ENCODE measurements around the gene GPNMB.
"Not testable (repeated sequence)": the region's sequence is repeated elsewhere in the genome, so short reads cannot be mapped to it uniquely, and the experiment has no call there.

Gene GPNMB

GRCh38 chr7:23246555-23246954 lies at the start of gene GPNMB:
Gene GPNMB, plus strand, starts transcription at chr7:23246775. Its CDS starts 83 bp downstream, at chr7:23246858.
- in situ Hi-C loops (cut with MboI; ENCODE audit: low sequenced_read_pairs): no loop called here

- in situ Hi-C loops (cut with MboI; ENCODE audit: low sequenced_read_pairs): not testable (repeated sequence)
Observed at GRCh38 chr7:23197745-23198144, 48.8 kb upstream of the GPNMB start.

GRCh38 chr7:23200331-23200730 lies 46.2 kb upstream of the GPNMB start:
- in situ Hi-C loops (cut with MboI; ENCODE audit: low sequenced_read_pairs): no loop called here

GRCh38 chr7:23204241-23204640 lies 42.3 kb upstream of the GPNMB start:
- in situ Hi-C loops (cut with MboI; ENCODE audit: low sequenced_read_pairs): no loop called here

- in situ Hi-C loops (cut with MboI; ENCODE audit: low sequenced_read_pairs): no loop called here
Observed at GRCh38 chr7:23205577-23205908, 41.0 kb upstream of the GPNMB start.

- in situ Hi-C loops (cut with MboI; ENCODE audit: low sequenced_read_pairs): no loop called here
Observed at GRCh38 chr7:23205909-23206767, 40.4 kb upstream of the GPNMB start.

- in situ Hi-C loops (cut with MboI; ENCODE audit: low sequenced_read_pairs): no loop called here
Observed at GRCh38 chr7:23207021-23207420, 39.6 kb upstream of the GPNMB start.

GRCh38 chr7:23207884-23208283 lies 38.7 kb upstream of the GPNMB start:
- in situ Hi-C loops (cut with MboI; ENCODE audit: low sequenced_read_pairs): no loop called here

- in situ Hi-C loops (cut with MboI; ENCODE audit: low sequenced_read_pairs): no loop called here
Observed at GRCh38 chr7:23208316-23208715, 38.3 kb upstream of the GPNMB start.

GRCh38 chr7:23210506-23210905 lies 36.1 kb upstream of the GPNMB start:
- in situ Hi-C loops (cut with MboI; ENCODE audit: low sequenced_read_pairs): no loop called here

- in situ Hi-C loops (cut with MboI; ENCODE audit: low sequenced_read_pairs): no loop called here
Observed at GRCh38 chr7:23211589-23211988, 35.0 kb upstream of the GPNMB start.

GRCh38 chr7:23212395-23212794 lies 34.2 kb upstream of the GPNMB start:
- in situ Hi-C loops (cut with MboI; ENCODE audit: low sequenced_read_pairs): no loop called here

- in situ Hi-C loops (cut with MboI; ENCODE audit: low sequenced_read_pairs): no loop called here
Observed at GRCh38 chr7:23212841-23213240, 33.7 kb upstream of the GPNMB start.

GRCh38 chr7:23213755-23214154 lies 32.8 kb upstream of the GPNMB start:
- in situ Hi-C loops (cut with MboI; ENCODE audit: low sequenced_read_pairs): no loop called here

GRCh38 chr7:23214423-23214822 lies 32.2 kb upstream of the GPNMB start:
- in situ Hi-C loops (cut with MboI; ENCODE audit: low sequenced_read_pairs): no loop called here

- in situ Hi-C loops (cut with MboI; ENCODE audit: low sequenced_read_pairs): no loop called here
Observed at GRCh38 chr7:23214938-23215337, 31.6 kb upstream of the GPNMB start.

- in situ Hi-C loops (cut with MboI; ENCODE audit: low sequenced_read_pairs): no loop called here
Observed at GRCh38 chr7:23216021-23216420, 30.6 kb upstream of the GPNMB start.

GRCh38 chr7:23218196-23218595 lies 28.4 kb upstream of the GPNMB start:
- in situ Hi-C loops (cut with MboI; ENCODE audit: low sequenced_read_pairs): no loop called here

- in situ Hi-C loops (cut with MboI; ENCODE audit: low sequenced_read_pairs): no loop called here
Observed at GRCh38 chr7:23220690-23221305, 25.8 kb upstream of the GPNMB start.

GRCh38 chr7:23222439-23223030 lies 24.0 kb upstream of the GPNMB start:
- in situ Hi-C loops (cut with MboI; ENCODE audit: low sequenced_read_pairs): no loop called here

GRCh38 chr7:23224364-23224763 lies 22.2 kb upstream of the GPNMB start:
- in situ Hi-C loops (cut with MboI; ENCODE audit: low sequenced_read_pairs): not testable (repeated sequence)

GRCh38 chr7:23226844-23227450 lies 19.6 kb upstream of the GPNMB start:
- in situ Hi-C loops (cut with MboI; ENCODE audit: low sequenced_read_pairs): no loop called here

All from hTERT RPE-1 (cell line).